ENCODE data around the gene STUB1.

DNA sequence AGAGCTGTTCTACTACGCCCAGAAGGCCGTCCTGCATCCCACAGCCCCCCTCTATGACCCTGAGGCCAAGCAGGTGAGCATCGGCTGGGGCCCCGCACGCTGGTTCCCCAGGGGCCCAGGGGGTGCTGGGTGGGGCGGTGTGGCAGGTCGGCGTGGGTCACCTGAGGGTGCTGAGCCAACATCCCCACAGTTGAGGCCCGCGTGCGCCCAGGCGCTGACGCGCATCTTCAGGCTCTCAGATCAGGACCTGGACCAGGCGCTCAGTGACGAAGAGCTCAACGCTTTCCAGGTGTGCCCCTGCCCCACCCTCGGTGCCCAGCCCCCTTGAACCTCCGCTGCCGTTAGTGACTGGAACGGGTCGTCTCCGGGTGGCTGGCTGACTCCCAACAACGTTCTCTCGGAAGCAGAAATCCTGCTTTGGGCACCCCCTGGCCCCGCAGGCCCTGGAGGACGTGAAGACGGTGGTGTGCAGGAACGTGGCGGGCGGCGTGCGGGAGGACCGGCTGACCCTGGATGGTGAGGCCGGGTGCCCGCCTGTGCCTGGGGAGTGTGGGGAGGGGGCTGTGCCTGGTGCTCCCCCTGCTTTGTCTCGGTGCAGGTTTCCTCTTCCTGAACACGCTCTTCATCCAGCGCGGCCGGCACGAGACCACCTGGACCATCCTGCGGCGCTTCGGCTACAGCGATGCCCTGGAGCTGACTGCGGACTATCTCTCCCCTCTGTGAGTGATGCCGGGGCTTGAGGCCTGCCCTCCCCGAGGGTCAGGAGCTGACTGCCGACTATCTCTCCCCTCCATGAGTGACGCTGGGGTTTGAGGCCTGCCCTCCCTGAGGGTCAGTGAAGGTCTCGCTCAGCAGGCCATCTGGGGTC, 9.5 kb upstream of the STUB1 start:
- TF ChIP-seq CTCF (IDR thresholded peaks at IDR 0.05) = no peak
- no peak for TF ChIP-seq EZH2 (IDR thresholded peaks at IDR 0.05; ENCODE audit: borderline replicate concordance, insufficient read depth, low read depth, low read length, poor library complexity, severe bottlenecking)

All from B cell (primary cell).